ENCODE results near the gene WDFY4.

WDFY4 gene

GRCh38 chr10:48750019-48750418, 65.3 kb downstream of the WDFY4 start:
- H3K4me3 ChIP-seq (ENCODE audit: low read length), result no peak overlapping the region
- DNase-seq (ENCODE audit: low read depth), result no peak
- TF ChIP-seq CTCF (conservative IDR thresholded peaks at IDR 0.05; ENCODE audit: low read depth, low read length), result no peak

- no peak overlapping the region for H3K4me3 ChIP-seq (ENCODE audit: low read length)
- DNase-seq (ENCODE audit: low read depth), result no peak
- no peak for TF ChIP-seq CTCF (conservative IDR thresholded peaks at IDR 0.05; ENCODE audit: low read depth, low read length)
Observed at GRCh38 chr10:48750991-48751390, 66.3 kb downstream of the WDFY4 start.

GRCh38 chr10:48751730-48752129, 67.1 kb downstream of the WDFY4 start:
- TF ChIP-seq CTCF (conservative IDR thresholded peaks at IDR 0.05; ENCODE audit: low read depth, low read length), result no peak
- DNase-seq (ENCODE audit: low read depth), result no peak
- H3K4me3 ChIP-seq (ENCODE audit: low read length), result no peak overlapping the region

GRCh38 chr10:48758411-48758810, 73.7 kb downstream of the WDFY4 start:
- no peak overlapping the region for H3K4me3 ChIP-seq (ENCODE audit: low read length)
- no peak for DNase-seq (ENCODE audit: low read depth)
- no peak for TF ChIP-seq CTCF (conservative IDR thresholded peaks at IDR 0.05; ENCODE audit: low read depth, low read length)

GRCh38 chr10:48759113-48759901, 74.6 kb downstream of the WDFY4 start:
- no peak overlapping the region for H3K4me3 ChIP-seq (ENCODE audit: low read length)
- no peak for DNase-seq (ENCODE audit: low read depth)
- TF ChIP-seq CTCF (conservative IDR thresholded peaks at IDR 0.05; ENCODE audit: low read depth, low read length), result no peak

GRCh38 chr10:48760983-48761382, 76.3 kb downstream of the WDFY4 start:
- no peak overlapping the region for H3K4me3 ChIP-seq (ENCODE audit: low read length)
- TF ChIP-seq CTCF (conservative IDR thresholded peaks at IDR 0.05; ENCODE audit: low read depth, low read length), result no peak
- DNase-seq (ENCODE audit: low read depth), result no peak

All from retinal pigment epithelial cell (primary cell).